CD4-positive, alpha-beta T cell treated with Interleukin-10 for 1 hour (primary cell): ENCODE data around the gene RCE1.
"Not testable (repeated sequence)": the region's sequence is repeated elsewhere in the genome, so short reads cannot be mapped to it uniquely, and the experiment has no call there.

ENCODE experiments used
- DNase-seq: peaks from one replicate; pipeline ENCODE4 v3.0.0-alpha.2; 2020

RCE1 gene

GRCh38 chr11:66842896-66843775 lies at the start of gene RCE1:
Gene RCE1 (plus strand): TSS chr11:66843441. CDS start chr11:66843456, 15 bp downstream.
- DNase-seq, result peak; percentile 93

DNA sequence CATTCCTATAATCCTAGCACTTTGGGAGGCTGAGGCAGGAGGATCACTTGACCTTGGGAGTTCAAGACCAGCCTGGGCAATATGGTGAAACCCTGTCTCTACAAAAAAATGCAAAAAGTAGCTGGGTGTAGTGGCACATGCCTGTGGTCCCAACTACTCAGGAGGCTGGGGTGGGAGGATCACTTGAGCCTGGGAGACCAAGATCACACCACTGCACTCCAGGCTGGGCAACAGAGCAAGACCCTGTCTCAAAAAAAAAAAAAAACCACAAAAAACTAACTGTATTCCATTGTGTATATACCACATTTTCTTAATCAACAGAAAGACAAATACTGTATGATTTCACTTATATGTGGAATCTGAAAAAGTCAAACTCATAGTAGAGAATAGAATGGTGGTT lies 43.4 kb upstream of the RCE1 start:
- DNase-seq, result not testable (repeated sequence)

DNA sequence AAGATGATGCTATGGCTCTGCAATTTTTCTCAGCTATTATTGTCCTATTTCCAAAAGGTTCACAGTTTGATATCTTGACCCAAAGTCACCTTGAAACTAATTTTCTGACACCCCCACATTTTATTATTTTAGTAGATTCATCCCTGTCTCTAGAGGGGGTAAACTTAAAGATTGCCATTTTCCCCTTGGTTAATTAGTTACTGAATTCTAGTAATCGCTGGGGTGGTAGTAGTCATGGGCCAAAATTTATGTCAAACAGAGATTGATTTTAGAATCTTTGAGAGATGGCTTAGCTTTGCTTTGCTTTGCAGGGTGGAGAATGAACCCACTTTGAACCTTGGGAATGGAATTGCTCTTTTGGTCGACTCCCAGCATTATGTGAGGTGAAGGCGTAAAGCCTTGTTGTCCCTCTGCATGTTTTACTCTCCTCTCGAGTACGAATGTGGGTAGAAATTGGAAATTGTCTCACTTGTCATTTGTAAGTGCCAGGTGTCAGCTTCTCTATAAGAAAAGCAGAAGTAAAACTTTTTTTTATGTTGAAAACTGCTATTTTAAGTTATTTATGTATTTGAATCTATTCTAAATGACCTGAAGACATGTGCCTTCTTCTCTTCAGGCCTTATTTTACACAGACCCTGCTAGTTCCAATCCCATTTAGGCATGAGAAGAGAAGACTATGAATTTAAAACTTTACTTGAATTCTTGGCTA lies 42.4 kb upstream of the RCE1 start:
- DNase-seq, result no peak

DNA sequence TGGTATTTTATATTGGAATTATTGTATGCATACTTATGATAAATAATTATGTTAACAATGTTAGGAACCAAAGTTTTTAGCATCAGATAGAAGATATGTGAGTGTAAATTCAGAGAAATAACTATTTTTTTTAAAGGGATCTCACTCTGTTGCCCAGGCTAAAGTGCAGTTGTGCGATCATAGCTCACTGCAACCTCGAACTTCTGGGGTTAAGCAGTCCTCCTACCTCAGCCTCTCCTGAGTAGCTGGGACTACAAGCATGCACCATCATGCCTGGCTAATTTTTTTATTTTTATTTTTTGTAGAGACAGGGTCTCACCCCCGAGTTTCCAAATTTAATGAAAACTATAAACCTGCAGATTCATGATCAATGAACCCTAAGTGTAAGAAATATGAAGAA lies 33.6 kb upstream of the RCE1 start:
- no peak for DNase-seq

- no peak for DNase-seq
These were observed 32.6 kb upstream of the RCE1 start for GRCh38 chr11:66810576-66811185.

DNA sequence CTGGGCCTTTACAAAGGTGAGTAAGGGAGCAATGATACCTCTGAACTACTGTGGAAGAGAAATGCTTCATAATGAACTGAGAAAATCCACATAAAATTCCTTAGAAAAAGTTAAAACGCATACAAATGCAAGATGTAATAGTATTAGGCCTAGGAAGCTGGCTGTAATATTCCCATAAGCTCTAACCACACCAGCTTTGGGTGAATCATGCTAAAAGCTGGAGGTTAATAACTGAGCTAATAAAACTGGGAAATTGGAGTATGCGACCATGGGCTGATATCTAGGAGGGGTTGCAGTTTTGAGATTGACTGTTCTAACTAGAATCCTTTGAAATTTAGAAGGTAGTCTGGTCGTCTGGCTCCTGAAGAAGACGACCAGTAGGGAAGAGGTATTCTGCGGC lies 28.6 kb upstream of the RCE1 start:
- DNase-seq, result no peak

GRCh38 chr11:66815646-66816045 lies 27.6 kb upstream of the RCE1 start:
- no peak for DNase-seq

GRCh38 chr11:66818231-66818955 lies 24.8 kb upstream of the RCE1 start:
- no peak for DNase-seq

- DNase-seq, result no peak
These were observed 22.9 kb upstream of the RCE1 start for GRCh38 chr11:66820381-66820780.

- DNase-seq, result no peak
These were observed 22.3 kb upstream of the RCE1 start for GRCh38 chr11:66820901-66821300.

- DNase-seq, result no peak
These were observed 19.5 kb upstream of the RCE1 start for GRCh38 chr11:66823700-66824099.

- DNase-seq, result not testable (repeated sequence)
These were observed 18.7 kb upstream of the RCE1 start for GRCh38 chr11:66824573-66824972.

DNA sequence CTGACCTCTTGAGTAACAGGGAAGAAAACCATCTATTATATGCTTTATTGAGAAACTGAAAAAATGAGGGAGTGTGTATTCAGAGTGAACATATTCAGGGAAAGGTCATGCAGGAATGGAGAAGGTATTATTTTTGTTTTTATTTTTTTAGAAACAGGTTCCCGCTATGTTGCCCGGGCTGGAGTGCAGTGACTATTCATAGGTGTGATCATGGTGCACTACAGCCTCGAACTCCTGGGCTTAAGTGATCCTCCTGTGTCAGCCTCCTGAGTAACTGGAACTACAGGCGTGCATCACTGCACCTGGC lies 8.7 kb upstream of the RCE1 start:
- DNase-seq, result no peak

DNA sequence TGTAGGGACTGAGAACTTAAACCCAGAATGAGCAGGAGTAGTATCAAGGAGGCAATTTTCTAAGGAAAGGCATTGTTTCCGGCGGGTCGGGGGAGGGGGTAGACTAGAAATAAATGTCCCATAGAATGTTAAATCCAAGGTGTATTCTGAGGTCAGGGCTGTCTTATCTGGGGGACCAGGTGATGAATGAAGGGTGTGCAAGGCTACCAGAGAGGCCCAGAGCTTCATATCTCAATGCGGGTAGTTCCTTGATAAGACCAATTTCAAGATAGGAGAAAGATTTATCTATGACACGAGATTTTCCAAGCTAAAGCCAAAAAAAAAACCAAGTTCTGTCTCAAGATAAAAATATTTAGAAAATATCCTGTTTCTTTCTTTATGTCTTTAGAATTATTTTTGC lies 8.3 kb upstream of the RCE1 start:
- DNase-seq, result no peak

- no peak for DNase-seq
These were observed 7.4 kb upstream of the RCE1 start for GRCh38 chr11:66835768-66836405.

GRCh38 chr11:66840317-66841091 lies 2.7 kb upstream of the RCE1 start:
- no peak for DNase-seq

- no peak for DNase-seq
These were observed 1.4 kb upstream of the RCE1 start for GRCh38 chr11:66841861-66842260.

DNA sequence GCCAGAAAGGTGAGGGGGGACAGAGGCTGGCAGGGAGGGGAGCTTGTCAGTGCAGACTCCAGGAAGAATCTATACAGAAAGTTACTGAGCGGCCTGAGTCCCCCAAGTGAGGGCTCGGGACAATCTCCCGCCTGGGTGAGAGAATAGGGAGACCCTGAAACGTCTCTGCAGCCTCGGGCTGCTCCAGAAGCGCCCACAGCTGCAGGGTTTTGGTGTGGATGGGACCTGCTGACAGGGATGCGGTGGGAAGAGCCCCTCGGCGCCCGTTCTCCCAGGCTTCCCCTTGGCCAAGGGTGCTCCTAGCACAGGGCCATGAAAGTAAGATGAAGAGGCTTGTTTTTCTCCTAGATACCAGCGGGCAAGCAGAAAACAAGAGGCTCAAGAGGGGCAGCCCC lies 743 bp upstream of the RCE1 start:
- no peak for DNase-seq

GRCh38 chr11:66843776-66844495 lies 695 bp downstream of the RCE1 start:
- DNase-seq, result no peak

DNA sequence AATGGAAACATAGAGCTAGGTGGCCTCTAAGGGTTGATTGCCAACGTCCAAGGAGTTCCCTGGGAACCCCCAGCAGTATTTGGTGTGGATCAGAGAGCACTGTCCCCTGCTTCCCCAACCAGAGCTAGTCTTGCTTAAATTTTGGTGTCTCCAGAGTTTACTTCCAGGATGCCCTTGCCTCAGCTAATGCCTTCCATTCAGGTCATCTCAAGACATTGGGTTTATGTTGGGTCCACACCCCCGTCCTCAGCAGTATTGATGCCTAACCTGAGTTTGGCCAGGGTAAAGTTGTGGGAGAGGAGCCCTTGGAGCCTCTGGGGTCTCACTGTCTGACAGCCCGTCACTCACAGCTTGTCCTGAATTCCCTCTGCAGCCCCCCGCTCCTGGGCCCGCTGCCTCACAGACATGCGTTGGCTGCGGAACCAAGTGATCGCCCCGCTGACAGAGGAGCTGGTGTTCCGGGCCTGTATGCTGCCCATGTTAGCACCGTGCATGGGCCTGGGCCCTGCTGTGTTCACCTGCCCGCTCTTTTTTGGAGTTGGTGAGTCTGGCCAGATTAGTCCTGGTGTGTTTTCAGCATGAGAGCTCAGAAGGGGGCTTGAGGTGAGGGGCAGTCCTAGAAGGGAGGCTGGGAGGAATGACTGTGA lies 1.4 kb downstream of the RCE1 start:
- DNase-seq, result no peak
